ENCODE results near the gene ADAM12. TPM values are rescaled to one million over a fixed set of nuclear protein-coding genes. Genes with fewer than 3 reads are reported as not detected.

Gene ADAM12
- total and polyA plus RNA-seq, 2 donors (not counting 3 experiments of a cell fraction or from before 2014, with no cell fraction given), result 0.22 to 0.33 TPM

DNA sequence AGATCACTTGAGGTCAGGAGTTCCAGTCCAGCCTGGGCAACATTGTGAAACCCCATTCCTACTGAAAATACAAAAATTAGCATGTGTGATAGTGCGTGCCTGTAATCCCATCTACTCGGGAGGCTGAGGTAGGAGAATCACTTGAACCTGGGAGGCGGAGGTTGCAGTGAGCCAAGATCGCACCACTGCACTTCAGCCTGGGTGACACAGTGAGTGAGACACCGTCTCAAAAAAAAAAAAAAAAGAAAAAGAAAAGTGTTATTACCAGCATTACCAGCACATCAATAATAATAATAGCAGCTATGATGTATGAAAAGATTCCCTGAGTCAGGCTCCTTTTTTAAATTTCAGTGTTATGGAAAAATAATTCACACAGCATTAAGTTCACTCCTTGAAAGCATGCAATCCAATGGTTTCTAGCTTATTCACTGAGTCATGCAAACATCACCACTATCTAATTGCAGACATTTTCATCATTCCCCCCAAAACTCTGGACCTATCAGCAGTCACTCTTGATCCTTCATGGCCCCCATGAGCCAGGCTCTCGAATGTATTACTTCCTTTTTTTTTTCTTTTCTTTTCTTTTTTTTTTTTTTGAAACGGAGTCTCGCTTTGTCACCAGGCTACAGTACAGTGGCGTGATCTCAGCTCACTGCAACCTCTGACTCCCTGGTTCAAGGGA is 263.5 kb downstream of the ADAM12 start:
- Histone ChIP-seq H4K20me1 (replicated peaks; ENCODE audit: control insufficient read depth, extremely low read depth, insufficient read depth, low read length) (no peaks in the 10 kb centered on the region), H3K9me3 (replicated peaks; ENCODE audit: control insufficient read depth, insufficient read depth, low read length) (no peaks in the 10 kb centered on the region), H3K4me3 (replicated peaks in 1 of 3; ENCODE audit: insufficient read depth in 1 of 3, low read depth in 1 of 3, low read length in 3 of 3) (no peak overlapping the region), H3K9me1 (replicated peaks; ENCODE audit: control insufficient read depth, extremely low read depth, insufficient read depth, low read length) (no peaks in the 10 kb centered on the region), H3K79me2 (ENCODE audit: control insufficient read depth, insufficient read depth, low read length) (no peaks in the 10 kb centered on the region), H3K36me3 (ENCODE audit: control insufficient read depth in 2 of 2, extremely low read depth in 1 of 2, insufficient read depth in 2 of 2, low read length in 2 of 2) (no peaks in the 10 kb centered on the region), H3K9ac (replicated peaks; ENCODE audit: extremely low read depth, insufficient read depth, low read length) (no peak overlapping the region), H3K4me2 (ENCODE audit: insufficient read depth, low read length) (no peak overlapping the region), H3K27ac (ENCODE audit: insufficient read depth, low read depth, low read length) (no peak overlapping the region), H2AFZ (ENCODE audit: low read depth, low read length) (no peak overlapping the region), H3K4me1 (ENCODE audit: control insufficient read depth, extremely low read depth, insufficient read depth, low read length) (no peaks in the 10 kb centered on the region), H3K27me3 (ENCODE audit: control insufficient read depth in 2 of 2, insufficient read depth in 2 of 2, low read length in 2 of 2) (no peaks in the 10 kb centered on the region)
- POLR2A ChIA-PET, result no interaction called here
- TF ChIP-seq, protein P1, sequence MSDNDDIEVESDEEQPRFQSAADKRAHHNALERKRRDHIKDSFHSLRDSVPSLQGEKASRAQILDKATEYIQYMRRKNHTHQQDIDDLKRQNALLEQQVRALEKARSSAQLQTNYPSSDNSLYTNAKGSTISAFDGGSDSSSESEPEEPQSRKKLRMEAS (IDR thresholded peaks at IDR 0.05; ENCODE audit: insufficient read depth, insufficient read length), result no peak
- TF ChIP-seq MYC (IDR thresholded peaks at IDR 0.05; ENCODE audit: low read depth, low read length) (no peak), POLR2AphosphoS5 (IDR thresholded peaks at IDR 0.05; ENCODE audit: insufficient read depth, low read depth, low read length) (no peak), JUN (IDR thresholded peaks at IDR 0.05; ENCODE audit: borderline replicate concordance, insufficient read depth, insufficient read length, low read depth) (no peak), FOS (IDR thresholded peaks at IDR 0.05; ENCODE audit: borderline replicate concordance, insufficient read depth, low read length) (no peak), GATA2 (IDR thresholded peaks at IDR 0.05; ENCODE audit: insufficient read depth, insufficient read length, low read depth, low read length) (no peak), EZH2 (IDR thresholded peaks at IDR 0.05; ENCODE audit: borderline replicate concordance, low read depth, low read length, severe bottlenecking) (no peak), POLR2A (IDR thresholded peaks at IDR 0.05; ENCODE audit: low read depth, low read length) (no peak)
- TF ChIP-seq, protein P2, sequence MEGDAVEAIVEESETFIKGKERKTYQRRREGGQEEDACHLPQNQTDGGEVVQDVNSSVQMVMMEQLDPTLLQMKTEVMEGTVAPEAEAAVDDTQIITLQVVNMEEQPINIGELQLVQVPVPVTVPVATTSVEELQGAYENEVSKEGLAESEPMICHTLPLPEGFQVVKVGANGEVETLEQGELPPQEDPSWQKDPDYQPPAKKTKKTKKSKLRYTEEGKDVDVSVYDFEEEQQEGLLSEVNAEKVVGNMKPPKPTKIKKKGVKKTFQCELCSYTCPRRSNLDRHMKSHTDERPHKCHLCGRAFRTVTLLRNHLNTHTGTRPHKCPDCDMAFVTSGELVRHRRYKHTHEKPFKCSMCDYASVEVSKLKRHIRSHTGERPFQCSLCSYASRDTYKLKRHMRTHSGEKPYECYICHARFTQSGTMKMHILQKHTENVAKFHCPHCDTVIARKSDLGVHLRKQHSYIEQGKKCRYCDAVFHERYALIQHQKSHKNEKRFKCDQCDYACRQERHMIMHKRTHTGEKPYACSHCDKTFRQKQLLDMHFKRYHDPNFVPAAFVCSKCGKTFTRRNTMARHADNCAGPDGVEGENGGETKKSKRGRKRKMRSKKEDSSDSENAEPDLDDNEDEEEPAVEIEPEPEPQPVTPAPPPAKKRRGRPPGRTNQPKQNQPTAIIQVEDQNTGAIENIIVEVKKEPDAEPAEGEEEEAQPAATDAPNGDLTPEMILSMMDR (IDR thresholded peaks at IDR 0.05; ENCODE audit: extremely low read depth in 1 of 2, insufficient read depth in 1 of 2, low read depth in 1 of 2, low read length in 2 of 2), result no peak
- DNase-seq (ENCODE audit: low read depth, low spot score), result no peak
- dilution Hi-C loops (cut with MboI; ENCODE audit: extremely low pct_ligation_motif_present, low sequenced_read_pairs) (no loop called here), intact Hi-C loops (cut with micrococcal nuclease) (no loop called here)
- no peak for FAIRE-seq
- no TSS peak for BruUV-seq (replicated peaks)
- CTCF ChIA-PET, result no interaction called here
